ENCODE data around the gene STK32C. TPM values are rescaled to one million over a fixed set of nuclear protein-coding genes. Genes with fewer than 3 reads are reported as not detected.

STK32C gene
- total and polyA plus RNA-seq, 4 donors: 5.1 to 22.0 (median 16.3) TPM

DNA sequence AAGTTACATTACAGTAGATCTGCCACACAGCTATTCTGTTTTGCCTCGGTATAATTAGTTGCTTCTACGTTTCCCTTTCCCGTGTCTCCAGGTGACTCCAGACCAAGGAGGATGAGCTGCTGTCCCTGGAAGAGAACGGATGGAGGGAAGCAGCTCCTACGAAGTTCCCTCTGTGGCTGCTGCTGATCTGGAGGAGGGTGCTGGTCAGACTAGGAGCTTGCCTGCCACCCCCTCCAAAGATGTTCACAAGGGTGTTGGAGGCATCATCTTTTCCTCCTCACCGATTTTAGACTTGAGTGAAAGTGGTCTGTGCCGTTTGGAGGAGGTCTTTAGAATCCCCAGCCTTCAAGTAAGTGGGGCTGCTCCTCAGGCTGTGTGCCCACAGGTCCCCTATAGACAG lies 25.6 kb upstream of the STK32C start:
- Histone ChIP-seq H3K27me3 (ENCODE audit: control insufficient read depth in 3 of 3, insufficient read depth in 3 of 3, low read length in 2 of 3) (no peaks in the 10 kb centered on the region), H3K4me1 (ENCODE audit: control insufficient read depth in 5 of 5, insufficient read depth in 5 of 5, low read length in 5 of 5) (peaks cover 6 to 41% (median 10%) of the 10 kb centered on the region in 5 donors), H3K9ac (ENCODE audit: insufficient read depth in 1 of 2, low read length in 2 of 2) (no peak overlapping the region), H3K27ac (ENCODE audit: low read depth in 1 of 2, low read length in 1 of 2) (no peak overlapping the region), H3K9me3 (ENCODE audit: control insufficient read depth in 4 of 4, insufficient read depth in 3 of 4, low read length in 3 of 4) (no peaks in the 10 kb centered on the region), H3K4me3 (no peak overlapping the region), H3K36me3 (ENCODE audit: control insufficient read depth in 4 of 4, insufficient read depth in 4 of 4, low read length in 4 of 4) (peaks cover 0 to 4% (median 0%) of the 10 kb centered on the region in 4 donors)
- DNase-seq: no peak
- 81 to 92% methylated on average over 7 of the region's 7 CpGs for WGBS, 2 donors
- ATAC-seq (ENCODE audit: insufficient read depth, low FRiP score): no peak
- TF ChIP-seq, protein P1, sequence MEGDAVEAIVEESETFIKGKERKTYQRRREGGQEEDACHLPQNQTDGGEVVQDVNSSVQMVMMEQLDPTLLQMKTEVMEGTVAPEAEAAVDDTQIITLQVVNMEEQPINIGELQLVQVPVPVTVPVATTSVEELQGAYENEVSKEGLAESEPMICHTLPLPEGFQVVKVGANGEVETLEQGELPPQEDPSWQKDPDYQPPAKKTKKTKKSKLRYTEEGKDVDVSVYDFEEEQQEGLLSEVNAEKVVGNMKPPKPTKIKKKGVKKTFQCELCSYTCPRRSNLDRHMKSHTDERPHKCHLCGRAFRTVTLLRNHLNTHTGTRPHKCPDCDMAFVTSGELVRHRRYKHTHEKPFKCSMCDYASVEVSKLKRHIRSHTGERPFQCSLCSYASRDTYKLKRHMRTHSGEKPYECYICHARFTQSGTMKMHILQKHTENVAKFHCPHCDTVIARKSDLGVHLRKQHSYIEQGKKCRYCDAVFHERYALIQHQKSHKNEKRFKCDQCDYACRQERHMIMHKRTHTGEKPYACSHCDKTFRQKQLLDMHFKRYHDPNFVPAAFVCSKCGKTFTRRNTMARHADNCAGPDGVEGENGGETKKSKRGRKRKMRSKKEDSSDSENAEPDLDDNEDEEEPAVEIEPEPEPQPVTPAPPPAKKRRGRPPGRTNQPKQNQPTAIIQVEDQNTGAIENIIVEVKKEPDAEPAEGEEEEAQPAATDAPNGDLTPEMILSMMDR (IDR thresholded peaks at IDR 0.05; ENCODE audit: control extremely low read depth, extremely low read depth): no peak

GRCh38 chr10:132332433-132332754 lies 24.6 kb upstream of the STK32C start:
- TF ChIP-seq, protein P1 (IDR thresholded peaks at IDR 0.05; ENCODE audit: control extremely low read depth, extremely low read depth): no peak
- Histone ChIP-seq H3K36me3 (ENCODE audit: control insufficient read depth in 4 of 4, insufficient read depth in 4 of 4, low read length in 4 of 4) (peaks cover 0 to 2% (median under 1%) of the 10 kb centered on the region in 4 donors), H3K27me3 (ENCODE audit: control insufficient read depth in 3 of 3, insufficient read depth in 3 of 3, low read length in 2 of 3) (no peaks in the 10 kb centered on the region), H3K9me3 (ENCODE audit: control insufficient read depth in 4 of 4, insufficient read depth in 3 of 4, low read length in 3 of 4) (no peaks in the 10 kb centered on the region), H3K4me1 (ENCODE audit: control insufficient read depth in 5 of 5, insufficient read depth in 5 of 5, low read length in 5 of 5) (peaks cover 6 to 41% (median 9%) of the 10 kb centered on the region in 5 donors), H3K27ac (ENCODE audit: low read depth in 1 of 2, low read length in 1 of 2) (peak overlapping the region; percentile 26 to 93), H3K9ac (ENCODE audit: insufficient read depth in 1 of 2, low read length in 2 of 2) (peak overlapping the region in 1 of 2 donors; percentile 51), H3K4me3 (peak overlapping the region; percentile 86)
- DNase-seq: no peak
- 9 to 10% methylated on average over 16 of the region's 16 CpGs for WGBS, 2 donors
- ATAC-seq (ENCODE audit: insufficient read depth, low FRiP score): peak; percentile 1

- peaks cover 5 to 40% (median 9%) of the 10 kb centered on the region in 5 donors for H3K4me1 ChIP-seq (ENCODE audit: control insufficient read depth in 5 of 5, insufficient read depth in 5 of 5, low read length in 5 of 5)
- H3K9me3 ChIP-seq (ENCODE audit: control insufficient read depth in 4 of 4, insufficient read depth in 3 of 4, low read length in 3 of 4): no peaks in the 10 kb centered on the region
- TF ChIP-seq, protein P1 (IDR thresholded peaks at IDR 0.05; ENCODE audit: control extremely low read depth, extremely low read depth): no peak
- peak within 1 kb of the TSS; percentile 86 for H3K4me3 ChIP-seq
- peak within 1 kb of the TSS; percentile 92 to 93 for H3K27ac ChIP-seq (ENCODE audit: low read depth in 1 of 2, low read length in 1 of 2)
- peaks cover 0 to 3% (median 1%) of the 10 kb centered on the region in 4 donors for H3K36me3 ChIP-seq (ENCODE audit: control insufficient read depth in 4 of 4, insufficient read depth in 4 of 4, low read length in 4 of 4)
- ATAC-seq (ENCODE audit: insufficient read depth, low FRiP score) (peak; percentile 85), DNase-seq (peak; percentile 98 to 100 (median 99))
- WGBS, 2 donors: 0 to 1% methylated on average over 76 to 89 of the region's 89 CpGs
- peak within 1 kb of the TSS in 1 of 2 donors; percentile 81 for H3K9ac ChIP-seq (ENCODE audit: insufficient read depth in 1 of 2, low read length in 2 of 2)
- H3K27me3 ChIP-seq (ENCODE audit: control insufficient read depth in 3 of 3, insufficient read depth in 3 of 3, low read length in 2 of 3): no peaks in the 10 kb centered on the region
These were observed 24.1 kb upstream of the STK32C start, which contains the start of gene LRRC27 for GRCh38 chr10:132331601-132332432. Gene LRRC27 (plus strand): TSS chr10:132332193. CDS start chr10:132333525, 1,332 bp downstream.
